ENCODE measurements around the gene ABCC11.

ABCC11 gene

DNA sequence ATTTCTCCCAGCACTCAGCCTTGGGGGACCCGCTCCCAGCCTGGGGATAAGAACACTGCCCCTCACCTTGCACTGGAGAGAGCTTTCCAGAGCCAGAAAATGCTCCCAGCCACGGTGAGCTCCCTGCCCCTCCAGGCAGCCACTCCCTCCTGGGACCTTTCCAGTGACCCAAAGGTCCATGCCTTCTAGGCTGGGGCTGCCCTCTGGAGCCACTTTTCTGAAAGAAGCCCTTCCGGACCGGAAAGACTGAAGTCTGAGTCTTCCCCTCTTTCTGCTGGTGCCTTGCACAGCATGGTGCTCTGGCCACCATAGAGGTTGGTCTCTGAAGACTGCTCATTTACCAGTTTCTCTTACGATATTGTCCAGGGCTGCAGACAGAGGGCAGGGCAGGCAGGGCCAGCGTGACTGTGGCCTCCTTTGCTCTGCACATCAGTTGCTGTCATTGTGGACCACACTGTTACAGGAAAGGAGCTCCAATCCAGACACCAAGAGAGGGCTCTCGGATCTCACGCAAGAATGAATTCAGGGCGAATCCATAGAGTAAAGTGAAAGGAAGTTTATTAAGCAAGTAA is 84.4 kb downstream of the ABCC11 start:
- Histone ChIP-seq H3K4me3 (ENCODE audit: low read length in 2 of 2) (no peak overlapping the region), H3K27me3 (ENCODE audit: control insufficient read depth in 1 of 2, insufficient read depth in 2 of 2, low read length in 2 of 2) (no peaks in the 10 kb centered on the region), H3K9me3 (ENCODE audit: control insufficient read depth in 2 of 2, low read length in 2 of 2) (no peaks in the 10 kb centered on the region), H3K4me1 (ENCODE audit: control insufficient read depth, insufficient read depth, low read length) (no peaks in the 10 kb centered on the region), H3K27ac (ENCODE audit: low read length) (no peak overlapping the region), H3K9ac (ENCODE audit: low read length in 2 of 2) (no peak overlapping the region), H3K36me3 (ENCODE audit: control insufficient read depth in 2 of 2, insufficient read depth in 2 of 2, low read length in 2 of 2) (no peaks in the 10 kb centered on the region)

DNA sequence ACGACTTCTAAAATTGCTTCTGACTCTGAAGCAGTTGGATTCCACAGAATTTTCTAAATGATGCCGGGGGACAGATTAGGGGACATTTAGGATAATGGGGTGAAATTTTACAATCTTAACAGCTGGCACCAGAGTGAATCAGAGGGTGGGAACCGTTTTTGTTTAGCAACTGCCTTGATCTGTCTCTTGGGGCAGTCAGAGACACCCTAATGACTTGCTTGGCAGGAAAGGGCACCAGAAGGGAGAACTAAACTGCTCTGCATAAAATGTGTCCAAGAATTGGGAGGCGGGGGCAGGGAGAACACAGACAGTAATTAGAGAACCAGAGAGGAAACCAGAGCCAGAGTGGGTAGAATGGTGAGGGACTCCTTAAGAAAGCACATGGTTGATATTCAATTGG is 85.4 kb downstream of the ABCC11 start:
- no peak overlapping the region for H3K9ac ChIP-seq (ENCODE audit: low read length in 2 of 2)
- no peaks in the 10 kb centered on the region for H3K9me3 ChIP-seq (ENCODE audit: control insufficient read depth in 2 of 2, low read length in 2 of 2)
- H3K4me1 ChIP-seq (ENCODE audit: control insufficient read depth, insufficient read depth, low read length) = no peaks in the 10 kb centered on the region
- H3K27me3 ChIP-seq (ENCODE audit: control insufficient read depth in 1 of 2, insufficient read depth in 2 of 2, low read length in 2 of 2) = no peaks in the 10 kb centered on the region
- H3K36me3 ChIP-seq (ENCODE audit: control insufficient read depth in 2 of 2, insufficient read depth in 2 of 2, low read length in 2 of 2) = no peaks in the 10 kb centered on the region
- H3K27ac ChIP-seq (ENCODE audit: low read length) = no peak overlapping the region
- no peak overlapping the region for H3K4me3 ChIP-seq (ENCODE audit: low read length in 2 of 2)

DNA sequence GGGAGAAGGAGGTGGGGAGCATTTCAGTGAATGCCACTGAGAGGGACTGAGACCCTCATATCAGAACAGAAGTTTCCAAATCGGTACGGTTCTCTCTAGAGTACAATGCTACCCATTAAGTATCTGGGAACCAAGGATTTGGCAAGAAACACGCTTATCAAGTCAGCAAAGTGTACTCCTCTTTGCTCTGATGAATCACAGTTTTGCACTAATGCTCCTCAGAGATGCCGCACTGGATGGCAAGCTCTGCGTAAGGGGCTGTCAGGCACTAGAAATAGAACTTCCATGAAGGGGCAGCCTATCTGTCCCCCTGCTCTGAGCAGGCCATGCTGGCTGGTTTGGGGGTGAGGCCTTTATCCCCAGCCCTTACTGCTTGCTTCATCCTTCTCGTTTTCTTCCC is 86.8 kb downstream of the ABCC11 start:
- Histone ChIP-seq H3K36me3 (ENCODE audit: control insufficient read depth in 2 of 2, insufficient read depth in 2 of 2, low read length in 2 of 2) (no peaks in the 10 kb centered on the region), H3K27me3 (ENCODE audit: control insufficient read depth in 1 of 2, insufficient read depth in 2 of 2, low read length in 2 of 2) (peaks cover 3 to 5% of the 10 kb centered on the region in 2 donors), H3K9me3 (ENCODE audit: control insufficient read depth in 2 of 2, low read length in 2 of 2) (no peaks in the 10 kb centered on the region), H3K4me3 (ENCODE audit: low read length in 2 of 2) (no peak overlapping the region), H3K27ac (ENCODE audit: low read length) (no peak overlapping the region), H3K4me1 (ENCODE audit: control insufficient read depth, insufficient read depth, low read length) (peaks cover 3% of the 10 kb centered on the region), H3K9ac (ENCODE audit: low read length in 2 of 2) (no peak overlapping the region)

DNA sequence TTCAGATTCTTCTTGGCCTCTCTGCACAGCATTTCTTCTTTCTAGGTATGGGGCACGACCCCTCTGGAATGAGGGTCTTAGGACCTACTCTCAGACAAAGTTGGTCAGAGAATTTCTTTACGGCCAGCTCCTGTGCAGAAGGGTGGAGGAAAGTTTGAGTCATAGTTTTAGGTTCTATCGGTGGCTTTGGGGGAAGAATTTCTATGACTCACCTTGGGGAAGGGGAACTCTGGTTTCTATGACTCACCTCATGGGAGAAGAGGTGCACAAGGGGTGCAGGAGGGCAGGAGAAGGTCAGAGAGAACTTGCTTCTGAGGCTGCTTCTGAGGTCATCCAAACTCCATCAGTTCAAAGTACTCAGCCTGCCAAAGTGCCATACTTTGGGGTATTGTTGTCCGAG is 89.0 kb downstream of the ABCC11 start:
- H3K4me3 ChIP-seq (ENCODE audit: low read length in 2 of 2) = no peak overlapping the region
- H3K4me1 ChIP-seq (ENCODE audit: control insufficient read depth, insufficient read depth, low read length) = peaks cover 3% of the 10 kb centered on the region
- no peak overlapping the region for H3K27ac ChIP-seq (ENCODE audit: low read length)
- H3K9ac ChIP-seq (ENCODE audit: low read length in 2 of 2) = no peak overlapping the region
- H3K9me3 ChIP-seq (ENCODE audit: control insufficient read depth in 2 of 2, low read length in 2 of 2) = no peaks in the 10 kb centered on the region
- no peaks in the 10 kb centered on the region for H3K36me3 ChIP-seq (ENCODE audit: control insufficient read depth in 2 of 2, insufficient read depth in 2 of 2, low read length in 2 of 2)
- H3K27me3 ChIP-seq (ENCODE audit: control insufficient read depth in 1 of 2, insufficient read depth in 2 of 2, low read length in 2 of 2) = peaks cover 3 to 11% of the 10 kb centered on the region in 2 donors

DNA sequence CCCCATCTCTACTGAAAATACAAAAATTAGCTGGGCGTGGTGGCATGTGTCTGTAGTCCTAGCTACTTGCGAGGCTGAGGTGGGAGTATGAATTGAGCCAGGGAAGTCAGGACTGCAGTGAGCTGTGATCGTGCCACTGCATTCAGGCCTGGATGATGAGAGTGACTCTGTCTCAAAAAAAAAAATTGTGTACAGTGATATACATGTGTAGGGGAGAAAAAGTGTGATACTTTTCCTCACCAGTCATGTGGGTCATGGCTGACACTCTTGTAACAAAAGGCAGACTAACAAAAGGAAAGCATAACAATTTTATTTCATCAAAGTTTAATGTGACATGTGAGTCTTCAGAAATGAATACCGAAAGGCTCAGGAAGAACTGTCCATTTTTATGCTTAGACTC is 89.5 kb downstream of the ABCC11 start:
- peaks cover 3% of the 10 kb centered on the region for H3K4me1 ChIP-seq (ENCODE audit: control insufficient read depth, insufficient read depth, low read length)
- H3K36me3 ChIP-seq (ENCODE audit: control insufficient read depth in 2 of 2, insufficient read depth in 2 of 2, low read length in 2 of 2) = no peaks in the 10 kb centered on the region
- H3K27me3 ChIP-seq (ENCODE audit: control insufficient read depth in 1 of 2, insufficient read depth in 2 of 2, low read length in 2 of 2) = peaks cover 3 to 11% of the 10 kb centered on the region in 2 donors
- H3K4me3 ChIP-seq (ENCODE audit: low read length in 2 of 2) = no peak overlapping the region
- H3K9me3 ChIP-seq (ENCODE audit: control insufficient read depth in 2 of 2, low read length in 2 of 2) = no peaks in the 10 kb centered on the region
- H3K9ac ChIP-seq (ENCODE audit: low read length in 2 of 2) = no peak overlapping the region
- no peak overlapping the region for H3K27ac ChIP-seq (ENCODE audit: low read length)

DNA sequence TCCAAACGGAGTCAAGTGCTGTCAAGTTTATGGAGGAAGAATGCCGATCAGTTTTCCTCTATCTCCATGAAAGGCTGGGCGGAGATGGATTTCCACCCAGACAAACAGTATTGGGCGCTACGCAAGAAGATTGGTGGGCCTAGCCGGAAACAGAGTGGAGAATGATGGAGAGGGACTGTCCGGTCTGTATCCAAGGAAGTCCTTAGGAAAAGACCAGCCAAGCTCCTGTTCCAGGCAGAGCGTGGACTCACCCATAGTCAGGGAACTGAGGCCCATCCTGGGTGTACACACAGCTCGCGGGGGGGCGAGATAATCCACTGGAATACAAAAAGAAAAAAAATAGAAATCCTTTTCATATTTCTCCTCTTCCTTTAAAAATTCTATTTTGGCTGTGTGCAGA is 90.0 kb downstream of the ABCC11 start:
- Histone ChIP-seq H3K9me3 (ENCODE audit: control insufficient read depth in 2 of 2, low read length in 2 of 2) (no peaks in the 10 kb centered on the region), H3K4me3 (ENCODE audit: low read length in 2 of 2) (no peak overlapping the region), H3K36me3 (ENCODE audit: control insufficient read depth in 2 of 2, insufficient read depth in 2 of 2, low read length in 2 of 2) (no peaks in the 10 kb centered on the region), H3K27me3 (ENCODE audit: control insufficient read depth in 1 of 2, insufficient read depth in 2 of 2, low read length in 2 of 2) (peaks cover 3 to 11% of the 10 kb centered on the region in 2 donors), H3K4me1 (ENCODE audit: control insufficient read depth, insufficient read depth, low read length) (peaks cover 3% of the 10 kb centered on the region), H3K9ac (ENCODE audit: low read length in 2 of 2) (no peak overlapping the region), H3K27ac (ENCODE audit: low read length) (no peak overlapping the region)

DNA sequence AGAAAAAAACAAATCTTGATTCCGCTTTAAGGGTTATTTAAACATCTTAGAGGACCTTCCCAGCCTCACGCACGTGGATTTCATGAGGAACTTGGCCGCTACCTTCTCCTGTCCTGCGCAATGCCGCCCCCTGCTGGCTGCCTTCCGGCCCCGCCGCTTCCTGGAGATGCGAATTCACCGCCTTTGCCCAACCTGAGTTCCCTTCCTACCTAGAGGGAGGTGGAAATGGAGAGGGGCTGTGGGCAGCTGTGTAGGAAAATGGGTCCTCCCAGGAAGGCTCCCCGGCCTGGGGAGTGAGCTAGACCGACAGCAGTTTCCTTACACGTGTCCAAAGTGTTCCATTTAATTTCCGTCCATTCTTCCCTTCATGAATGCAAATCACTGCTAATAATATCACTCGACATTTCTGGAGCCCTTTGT is 90.5 kb downstream of the ABCC11 start:
- no peak overlapping the region for H3K9ac ChIP-seq (ENCODE audit: low read length in 2 of 2)
- H3K9me3 ChIP-seq (ENCODE audit: control insufficient read depth in 2 of 2, low read length in 2 of 2) = no peaks in the 10 kb centered on the region
- no peaks in the 10 kb centered on the region for H3K36me3 ChIP-seq (ENCODE audit: control insufficient read depth in 2 of 2, insufficient read depth in 2 of 2, low read length in 2 of 2)
- no peak overlapping the region for H3K4me3 ChIP-seq (ENCODE audit: low read length in 2 of 2)
- H3K27ac ChIP-seq (ENCODE audit: low read length) = no peak overlapping the region
- H3K4me1 ChIP-seq (ENCODE audit: control insufficient read depth, insufficient read depth, low read length) = peaks cover 3% of the 10 kb centered on the region
- peaks cover 3 to 11% of the 10 kb centered on the region in 2 donors for H3K27me3 ChIP-seq (ENCODE audit: control insufficient read depth in 1 of 2, insufficient read depth in 2 of 2, low read length in 2 of 2)

DNA sequence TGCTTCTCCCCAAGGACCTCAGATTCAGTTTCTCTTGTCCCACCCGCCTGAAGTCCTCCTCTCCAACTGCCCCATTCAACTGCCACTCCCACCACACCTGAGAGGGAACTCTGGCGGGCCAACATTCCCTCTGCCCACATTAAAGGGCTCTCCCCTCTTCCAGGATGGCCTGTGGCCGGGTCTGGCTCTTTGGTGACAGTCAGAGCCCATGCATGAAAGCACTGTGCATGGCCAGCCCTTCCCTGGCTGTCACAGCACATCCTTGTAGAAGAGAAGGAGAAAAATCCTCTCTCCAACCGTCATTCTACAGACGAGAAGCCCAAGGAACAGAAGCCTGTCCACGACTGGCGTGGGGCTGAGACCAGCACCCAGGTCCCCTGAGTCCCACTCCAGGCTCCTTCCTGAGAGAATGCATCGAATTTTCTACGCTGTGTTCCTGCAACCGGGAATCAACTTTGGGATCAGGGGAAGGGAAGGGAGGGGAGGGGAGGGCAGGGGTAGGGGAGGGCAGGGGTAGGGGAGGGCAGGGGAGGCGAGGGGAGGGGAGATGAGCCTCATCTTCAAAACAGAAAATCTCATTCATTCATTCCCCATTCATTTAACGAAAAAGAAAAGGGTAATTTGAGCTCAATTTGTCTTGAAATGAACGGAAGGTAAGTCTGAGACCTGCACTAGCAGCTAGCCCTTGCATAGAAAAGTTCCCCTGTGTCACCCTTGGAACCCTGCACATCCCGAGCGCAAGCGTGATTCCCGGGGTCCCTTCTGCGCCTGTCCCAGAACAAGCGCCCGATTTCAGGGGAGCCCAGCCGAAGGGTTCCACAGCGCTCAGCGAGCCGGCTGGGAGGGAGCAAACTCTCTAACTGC is 91.2 kb downstream of the ABCC11 start, which contains the start of gene ABCC12:
Gene ABCC12, minus strand, starts transcription at position 68 of the 864 bp plus-strand sequence. CDS start 9,569 bp downstream, outside the sequence.
- no peak within 1 kb of the TSS for H3K4me3 ChIP-seq (ENCODE audit: low read length in 2 of 2)
- H3K9ac ChIP-seq (ENCODE audit: low read length in 2 of 2) = no peak within 1 kb of the TSS

DNA sequence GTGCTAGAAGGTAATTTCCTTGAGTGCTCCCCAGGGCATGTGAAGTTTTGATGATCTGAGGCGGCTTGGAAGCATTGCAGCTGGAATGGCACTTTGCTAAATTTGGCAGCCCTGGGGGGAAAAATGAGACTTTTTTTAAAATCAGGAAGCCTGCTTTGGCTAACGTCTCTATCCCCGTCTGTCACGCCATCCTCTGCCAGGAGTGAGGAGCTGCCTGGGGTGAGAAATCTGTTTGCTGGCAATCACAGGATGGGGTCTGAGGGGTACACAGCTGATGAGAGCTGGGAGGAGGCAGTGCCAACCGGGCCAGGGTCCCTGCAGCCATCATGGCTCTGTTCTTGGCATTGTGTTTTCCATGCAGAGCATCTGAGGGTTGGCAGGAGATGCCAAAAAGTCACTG is 93.6 kb downstream of the ABCC11 start:
- peaks cover 0 to 3% of the 10 kb centered on the region in 2 donors for H3K9me3 ChIP-seq (ENCODE audit: control insufficient read depth in 2 of 2, low read length in 2 of 2)
- no peak overlapping the region for H3K9ac ChIP-seq (ENCODE audit: low read length in 2 of 2)
- H3K36me3 ChIP-seq (ENCODE audit: control insufficient read depth in 2 of 2, insufficient read depth in 2 of 2, low read length in 2 of 2) = no peaks in the 10 kb centered on the region
- peaks cover 6 to 11% of the 10 kb centered on the region in 2 donors for H3K27me3 ChIP-seq (ENCODE audit: control insufficient read depth in 1 of 2, insufficient read depth in 2 of 2, low read length in 2 of 2)
- no peak overlapping the region for H3K4me3 ChIP-seq (ENCODE audit: low read length in 2 of 2)
- H3K27ac ChIP-seq (ENCODE audit: low read length) = no peak overlapping the region
- H3K4me1 ChIP-seq (ENCODE audit: control insufficient read depth, insufficient read depth, low read length) = peaks cover 3% of the 10 kb centered on the region

More for the DNA sequence above, 91.2 kb downstream of the ABCC11 start, which contains the start of gene ABCC12:
- Histone ChIP-seq H3K27me3 (ENCODE audit: control insufficient read depth in 1 of 2, insufficient read depth in 2 of 2, low read length in 2 of 2) (peaks cover 6 to 11% of the 10 kb centered on the region in 2 donors), H3K9me3 (ENCODE audit: control insufficient read depth in 2 of 2, low read length in 2 of 2) (peaks cover 0 to under 1% of the 10 kb centered on the region in 2 donors), H3K27ac (ENCODE audit: low read length) (no peak within 1 kb of the TSS), H3K36me3 (ENCODE audit: control insufficient read depth in 2 of 2, insufficient read depth in 2 of 2, low read length in 2 of 2) (no peaks in the 10 kb centered on the region), H3K4me1 (ENCODE audit: control insufficient read depth, insufficient read depth, low read length) (peaks cover 3% of the 10 kb centered on the region)

DNA sequence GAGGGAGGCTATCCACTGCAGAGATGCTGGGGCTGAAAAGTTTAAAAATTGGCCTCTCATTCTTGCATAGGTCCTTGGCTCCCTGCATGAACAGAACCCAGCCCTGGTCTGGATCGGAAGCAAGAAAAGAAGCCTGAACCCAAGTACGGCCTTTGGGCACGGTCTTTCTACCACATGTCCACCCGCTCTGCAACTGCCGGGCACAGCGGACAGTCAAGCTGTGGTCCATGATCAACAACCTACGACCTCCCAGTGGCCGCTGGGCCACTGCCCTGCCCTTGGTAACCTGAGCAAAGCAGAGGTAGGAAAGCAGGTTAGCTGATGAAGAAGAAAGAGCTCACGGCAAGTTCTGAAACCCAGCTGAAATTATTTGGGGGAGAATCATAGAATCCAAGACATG is 95.1 kb downstream of the ABCC11 start:
- H3K36me3 ChIP-seq (ENCODE audit: control insufficient read depth in 2 of 2, insufficient read depth in 2 of 2, low read length in 2 of 2) = no peaks in the 10 kb centered on the region
- peaks cover 6 to 11% of the 10 kb centered on the region in 2 donors for H3K27me3 ChIP-seq (ENCODE audit: control insufficient read depth in 1 of 2, insufficient read depth in 2 of 2, low read length in 2 of 2)
- peaks cover 0 to 3% of the 10 kb centered on the region in 2 donors for H3K9me3 ChIP-seq (ENCODE audit: control insufficient read depth in 2 of 2, low read length in 2 of 2)
- H3K4me1 ChIP-seq (ENCODE audit: control insufficient read depth, insufficient read depth, low read length) = peaks cover 3% of the 10 kb centered on the region
- no peak overlapping the region for H3K9ac ChIP-seq (ENCODE audit: low read length in 2 of 2)
- no peak overlapping the region for H3K27ac ChIP-seq (ENCODE audit: low read length)
- no peak overlapping the region for H3K4me3 ChIP-seq (ENCODE audit: low read length in 2 of 2)

DNA sequence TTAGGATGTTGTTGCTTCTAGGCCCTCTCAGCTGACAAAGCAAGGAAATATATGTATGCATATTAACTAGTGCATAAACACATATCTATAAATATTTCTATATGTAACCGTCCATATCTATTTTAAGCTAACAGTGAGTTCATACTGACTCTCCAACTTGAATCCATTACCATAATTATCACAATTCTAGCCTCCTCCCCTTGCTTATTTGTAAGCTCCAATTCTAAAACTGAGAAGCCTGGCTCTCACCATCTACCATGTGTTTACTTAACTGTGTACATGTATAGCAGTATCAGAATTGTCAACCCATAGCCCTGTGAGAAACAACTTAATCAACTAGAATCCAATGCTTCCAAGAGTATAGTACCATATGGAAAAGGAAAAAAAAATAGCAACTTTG is 96.6 kb downstream of the ABCC11 start:
- Histone ChIP-seq H3K9me3 (ENCODE audit: control insufficient read depth in 2 of 2, low read length in 2 of 2) (peaks cover 2 to 3% of the 10 kb centered on the region in 2 donors), H3K27ac (ENCODE audit: low read length) (no peak overlapping the region), H3K9ac (ENCODE audit: low read length in 2 of 2) (no peak overlapping the region), H3K4me1 (ENCODE audit: control insufficient read depth, insufficient read depth, low read length) (no peaks in the 10 kb centered on the region), H3K27me3 (ENCODE audit: control insufficient read depth in 1 of 2, insufficient read depth in 2 of 2, low read length in 2 of 2) (peaks cover 3 to 7% of the 10 kb centered on the region in 2 donors), H3K36me3 (ENCODE audit: control insufficient read depth in 2 of 2, insufficient read depth in 2 of 2, low read length in 2 of 2) (no peaks in the 10 kb centered on the region), H3K4me3 (ENCODE audit: low read length in 2 of 2) (no peak overlapping the region)

Data from stomach smooth muscle (tissue), 2 donors.